ENCODE measurements around the gene HOOK1.

GRCh38 chr1:59917785-59918180 is 103.0 kb downstream of the HOOK1 start:
- TF ChIP-seq CTCF (conservative IDR thresholded peaks at IDR 0.05; ENCODE audit: low read depth in 2 of 2) (no peak), EZH2 (IDR thresholded peaks at IDR 0.05; ENCODE audit: low read depth, unreplicated experiment) (no peak), POLR2AphosphoS5 (IDR thresholded peaks at IDR 0.05; ENCODE audit: low read depth) (no peak), EZH2phosphoT487 (IDR thresholded peaks at IDR 0.05; ENCODE audit: unreplicated experiment) (no peak), CREB1 (CRISPR knock-in tag; IDR thresholded peaks at IDR 0.05; ENCODE audit: low read depth) (no peak), JUNB (IDR thresholded peaks at IDR 0.05; ENCODE audit: unreplicated experiment) (no peak), ZNF114 (CRISPR knock-in tag; IDR thresholded peaks at IDR 0.05) (no peak), NANOG (IDR thresholded peaks at IDR 0.05; ENCODE audit: borderline replicate concordance) (no peak), ETS1 (IDR thresholded peaks at IDR 0.05) (no peak), STAT1 (IDR thresholded peaks at IDR 0.05; ENCODE audit: unreplicated experiment) (no peak), ZNF331 (CRISPR knock-in tag; IDR thresholded peaks at IDR 0.05; ENCODE audit: low read depth) (no peak)
- TF ChIP-seq, protein P1, sequence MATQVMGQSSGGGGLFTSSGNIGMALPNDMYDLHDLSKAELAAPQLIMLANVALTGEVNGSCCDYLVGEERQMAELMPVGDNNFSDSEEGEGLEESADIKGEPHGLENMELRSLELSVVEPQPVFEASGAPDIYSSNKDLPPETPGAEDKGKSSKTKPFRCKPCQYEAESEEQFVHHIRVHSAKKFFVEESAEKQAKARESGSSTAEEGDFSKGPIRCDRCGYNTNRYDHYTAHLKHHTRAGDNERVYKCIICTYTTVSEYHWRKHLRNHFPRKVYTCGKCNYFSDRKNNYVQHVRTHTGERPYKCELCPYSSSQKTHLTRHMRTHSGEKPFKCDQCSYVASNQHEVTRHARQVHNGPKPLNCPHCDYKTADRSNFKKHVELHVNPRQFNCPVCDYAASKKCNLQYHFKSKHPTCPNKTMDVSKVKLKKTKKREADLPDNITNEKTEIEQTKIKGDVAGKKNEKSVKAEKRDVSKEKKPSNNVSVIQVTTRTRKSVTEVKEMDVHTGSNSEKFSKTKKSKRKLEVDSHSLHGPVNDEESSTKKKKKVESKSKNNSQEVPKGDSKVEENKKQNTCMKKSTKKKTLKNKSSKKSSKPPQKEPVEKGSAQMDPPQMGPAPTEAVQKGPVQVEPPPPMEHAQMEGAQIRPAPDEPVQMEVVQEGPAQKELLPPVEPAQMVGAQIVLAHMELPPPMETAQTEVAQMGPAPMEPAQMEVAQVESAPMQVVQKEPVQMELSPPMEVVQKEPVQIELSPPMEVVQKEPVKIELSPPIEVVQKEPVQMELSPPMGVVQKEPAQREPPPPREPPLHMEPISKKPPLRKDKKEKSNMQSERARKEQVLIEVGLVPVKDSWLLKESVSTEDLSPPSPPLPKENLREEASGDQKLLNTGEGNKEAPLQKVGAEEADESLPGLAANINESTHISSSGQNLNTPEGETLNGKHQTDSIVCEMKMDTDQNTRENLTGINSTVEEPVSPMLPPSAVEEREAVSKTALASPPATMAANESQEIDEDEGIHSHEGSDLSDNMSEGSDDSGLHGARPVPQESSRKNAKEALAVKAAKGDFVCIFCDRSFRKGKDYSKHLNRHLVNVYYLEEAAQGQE (IDR thresholded peaks at IDR 0.05; ENCODE audit: unreplicated experiment) = no peak
- TF ChIP-seq, protein P2, sequence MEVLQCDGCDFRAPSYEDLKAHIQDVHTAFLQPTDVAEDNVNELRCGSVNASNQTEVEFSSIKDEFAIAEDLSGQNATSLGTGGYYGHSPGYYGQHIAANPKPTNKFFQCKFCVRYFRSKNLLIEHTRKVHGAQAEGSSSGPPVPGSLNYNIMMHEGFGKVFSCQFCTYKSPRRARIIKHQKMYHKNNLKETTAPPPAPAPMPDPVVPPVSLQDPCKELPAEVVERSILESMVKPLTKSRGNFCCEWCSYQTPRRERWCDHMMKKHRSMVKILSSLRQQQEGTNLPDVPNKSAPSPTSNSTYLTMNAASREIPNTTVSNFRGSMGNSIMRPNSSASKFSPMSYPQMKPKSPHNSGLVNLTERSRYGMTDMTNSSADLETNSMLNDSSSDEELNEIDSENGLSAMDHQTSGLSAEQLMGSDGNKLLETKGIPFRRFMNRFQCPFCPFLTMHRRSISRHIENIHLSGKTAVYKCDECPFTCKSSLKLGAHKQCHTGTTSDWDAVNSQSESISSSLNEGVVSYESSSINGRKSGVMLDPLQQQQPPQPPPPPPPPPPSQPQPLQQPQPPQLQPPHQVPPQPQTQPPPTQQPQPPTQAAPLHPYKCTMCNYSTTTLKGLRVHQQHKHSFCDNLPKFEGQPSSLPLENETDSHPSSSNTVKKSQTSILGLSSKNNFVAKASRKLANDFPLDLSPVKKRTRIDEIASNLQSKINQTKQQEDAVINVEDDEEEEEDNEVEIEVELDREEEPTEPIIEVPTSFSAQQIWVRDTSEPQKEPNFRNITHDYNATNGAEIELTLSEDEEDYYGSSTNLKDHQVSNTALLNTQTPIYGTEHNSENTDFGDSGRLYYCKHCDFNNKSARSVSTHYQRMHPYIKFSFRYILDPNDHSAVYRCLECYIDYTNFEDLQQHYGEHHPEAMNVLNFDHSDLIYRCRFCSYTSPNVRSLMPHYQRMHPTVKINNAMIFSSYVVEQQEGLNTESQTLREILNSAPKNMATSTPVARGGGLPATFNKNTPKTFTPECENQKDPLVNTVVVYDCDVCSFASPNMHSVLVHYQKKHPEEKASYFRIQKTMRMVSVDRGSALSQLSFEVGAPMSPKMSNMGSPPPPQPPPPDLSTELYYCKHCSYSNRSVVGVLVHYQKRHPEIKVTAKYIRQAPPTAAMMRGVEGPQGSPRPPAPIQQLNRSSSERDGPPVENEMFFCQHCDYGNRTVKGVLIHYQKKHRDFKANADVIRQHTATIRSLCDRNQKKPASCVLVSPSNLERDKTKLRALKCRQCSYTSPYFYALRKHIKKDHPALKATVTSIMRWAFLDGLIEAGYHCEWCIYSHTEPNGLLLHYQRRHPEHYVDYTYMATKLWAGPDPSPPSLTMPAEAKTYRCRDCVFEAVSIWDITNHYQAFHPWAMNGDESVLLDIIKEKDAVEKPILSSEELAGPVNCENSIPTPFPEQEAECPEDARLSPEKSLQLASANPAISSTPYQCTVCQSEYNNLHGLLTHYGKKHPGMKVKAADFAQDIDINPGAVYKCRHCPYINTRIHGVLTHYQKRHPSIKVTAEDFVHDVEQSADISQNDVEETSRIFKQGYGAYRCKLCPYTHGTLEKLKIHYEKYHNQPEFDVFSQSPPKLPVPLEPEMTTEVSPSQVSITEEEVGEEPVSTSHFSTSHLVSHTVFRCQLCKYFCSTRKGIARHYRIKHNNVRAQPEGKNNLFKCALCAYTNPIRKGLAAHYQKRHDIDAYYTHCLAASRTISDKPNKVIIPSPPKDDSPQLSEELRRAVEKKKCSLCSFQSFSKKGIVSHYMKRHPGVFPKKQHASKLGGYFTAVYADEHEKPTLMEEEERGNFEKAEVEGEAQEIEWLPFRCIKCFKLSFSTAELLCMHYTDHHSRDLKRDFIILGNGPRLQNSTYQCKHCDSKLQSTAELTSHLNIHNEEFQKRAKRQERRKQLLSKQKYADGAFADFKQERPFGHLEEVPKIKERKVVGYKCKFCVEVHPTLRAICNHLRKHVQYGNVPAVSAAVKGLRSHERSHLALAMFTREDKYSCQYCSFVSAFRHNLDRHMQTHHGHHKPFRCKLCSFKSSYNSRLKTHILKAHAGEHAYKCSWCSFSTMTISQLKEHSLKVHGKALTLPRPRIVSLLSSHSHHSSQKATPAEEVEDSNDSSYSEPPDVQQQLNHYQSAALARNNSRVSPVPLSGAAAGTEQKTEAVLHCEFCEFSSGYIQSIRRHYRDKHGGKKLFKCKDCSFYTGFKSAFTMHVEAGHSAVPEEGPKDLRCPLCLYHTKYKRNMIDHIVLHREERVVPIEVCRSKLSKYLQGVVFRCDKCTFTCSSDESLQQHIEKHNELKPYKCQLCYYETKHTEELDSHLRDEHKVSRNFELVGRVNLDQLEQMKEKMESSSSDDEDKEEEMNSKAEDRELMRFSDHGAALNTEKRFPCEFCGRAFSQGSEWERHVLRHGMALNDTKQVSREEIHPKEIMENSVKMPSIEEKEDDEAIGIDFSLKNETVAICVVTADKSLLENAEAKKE (CRISPR knock-in tag; IDR thresholded peaks at IDR 0.05) = no peak

Measured in GM23338 (cell line).